HG03558 (cell line): ENCODE results near the gene NOL9.
"Not testable (repeated sequence)": the region's sequence is repeated elsewhere in the genome, so short reads cannot be mapped to it uniquely, and the experiment has no call there.

Experiments
- ATAC-seq: cut with Tn5 transposase; IDR thresholded peaks from one replicate; pipeline ENCODE4 v1.9.1; 2021; ENCODE audit warnings: moderate number of reproducible peaks; ENCODE audit not compliant: unreplicated experiment; ENCODE audit errors: extremely low read depth

Gene NOL9

DNA sequence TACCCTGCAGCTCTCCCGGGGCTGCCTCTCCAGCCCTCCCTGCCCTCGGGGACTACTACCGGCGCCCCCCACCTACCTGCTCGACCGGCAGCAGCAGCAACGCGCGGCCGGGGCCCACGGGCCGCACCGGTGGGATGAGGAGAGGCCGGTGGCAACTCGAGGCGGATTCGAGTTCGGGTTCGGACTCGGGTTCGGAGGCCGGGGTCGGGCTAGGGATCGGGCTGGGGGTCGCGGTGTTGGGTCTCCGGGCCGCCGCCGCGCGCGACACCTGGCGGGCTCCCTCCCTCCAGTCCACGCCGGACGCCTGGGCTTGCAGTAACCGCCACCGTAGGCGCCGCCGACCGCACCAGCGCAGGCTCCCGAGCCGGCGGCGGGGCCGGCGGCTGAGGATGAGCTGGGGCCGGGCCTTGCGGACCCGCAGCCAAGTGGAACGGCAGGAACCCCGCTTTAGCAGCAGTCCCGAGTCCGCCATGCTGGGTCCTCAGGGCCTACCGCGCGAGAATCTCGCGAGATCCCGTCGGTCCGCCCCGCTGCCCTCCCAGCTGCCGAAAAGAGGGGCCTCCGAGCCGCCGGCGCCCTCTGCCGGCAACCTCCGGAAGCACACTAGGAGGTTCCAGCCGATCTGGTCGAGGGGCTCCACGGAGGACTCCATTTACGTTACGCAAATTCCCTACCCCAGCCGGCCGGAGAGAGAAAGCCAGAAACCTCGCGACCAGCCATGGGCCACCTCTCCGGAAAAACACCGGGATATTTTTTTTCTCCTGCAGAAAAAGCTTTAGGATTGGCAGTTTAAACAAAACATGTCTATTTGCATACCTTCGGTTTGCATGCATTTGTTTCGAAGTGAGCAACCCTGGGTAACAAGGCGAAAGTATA lies at the start of gene NOL9:
NOL9 (minus strand) TSS at position 483 of the 876 bp plus-strand sequence; CDS start at position 472, 11 bp downstream.
- peak; percentile 59 for ATAC-seq

DNA sequence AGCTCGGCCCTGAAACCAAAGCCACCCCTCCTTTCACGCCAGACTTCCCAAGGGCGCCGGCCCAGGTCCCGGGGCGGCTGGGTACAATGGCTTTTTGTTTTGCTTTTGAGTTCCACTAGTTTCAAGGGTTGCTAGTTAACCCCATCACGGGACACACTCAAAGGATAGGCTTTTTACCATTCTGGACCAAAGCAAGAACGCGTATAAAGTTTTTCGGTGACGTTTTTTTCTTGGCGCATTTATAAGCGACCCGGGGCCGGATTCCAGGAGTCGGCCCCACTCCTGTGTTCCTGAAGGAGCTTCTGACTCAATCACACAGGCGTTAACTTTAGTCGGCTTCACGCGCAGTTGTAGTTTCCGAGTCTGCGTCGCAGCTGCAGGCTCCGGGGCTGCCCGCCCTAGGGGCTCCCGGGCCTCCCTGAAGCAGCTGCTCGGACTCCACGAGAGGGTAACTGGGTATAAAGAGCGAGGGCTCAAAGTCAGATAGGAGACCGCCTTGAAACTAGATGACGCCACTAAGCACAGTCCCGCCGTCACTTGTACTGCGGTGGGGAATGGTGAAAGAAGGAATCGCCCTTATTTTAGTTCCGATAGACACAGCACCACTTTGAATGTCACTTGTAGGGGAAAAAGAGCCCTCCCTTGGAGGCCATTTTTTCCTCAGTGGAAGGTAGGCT lies 49.1 kb upstream of the NOL9 start:
- peak; percentile 10 for ATAC-seq

DNA sequence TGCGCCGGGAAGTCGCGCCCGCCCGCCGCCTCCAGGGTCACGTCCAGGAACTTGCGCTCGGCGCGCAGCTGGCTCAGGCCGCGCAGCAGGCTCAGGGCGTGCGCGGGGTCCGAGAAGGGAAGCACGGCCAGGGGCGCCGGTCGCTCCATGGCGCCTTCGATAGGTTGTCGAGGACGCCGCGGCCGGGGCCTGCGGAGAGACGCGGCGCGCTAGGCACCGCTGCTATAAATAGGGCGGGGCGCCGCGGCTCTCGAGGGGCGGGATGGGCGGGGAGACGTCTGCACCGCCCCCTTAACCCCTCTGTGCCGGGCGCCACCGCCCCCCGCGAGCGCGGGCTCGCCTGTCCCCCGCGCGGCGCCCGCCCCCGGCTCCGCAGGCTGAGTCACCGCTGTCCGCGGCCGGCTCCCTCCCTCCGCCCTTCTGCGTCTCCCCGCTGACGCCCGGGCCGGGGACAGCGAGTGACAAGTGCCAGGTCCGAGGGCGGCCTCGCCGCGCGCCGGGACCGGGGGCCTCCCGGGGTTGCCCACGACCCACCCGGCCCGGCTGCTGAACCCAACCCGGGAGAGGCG lies 48.4 kb upstream of the NOL9 start, which contains the start of gene KLHL21:
KLHL21 (minus strand) TSS at position 201 of the 569 bp plus-strand sequence; CDS start at position 149, 52 bp downstream.
- peak; percentile 31 for ATAC-seq

DNA sequence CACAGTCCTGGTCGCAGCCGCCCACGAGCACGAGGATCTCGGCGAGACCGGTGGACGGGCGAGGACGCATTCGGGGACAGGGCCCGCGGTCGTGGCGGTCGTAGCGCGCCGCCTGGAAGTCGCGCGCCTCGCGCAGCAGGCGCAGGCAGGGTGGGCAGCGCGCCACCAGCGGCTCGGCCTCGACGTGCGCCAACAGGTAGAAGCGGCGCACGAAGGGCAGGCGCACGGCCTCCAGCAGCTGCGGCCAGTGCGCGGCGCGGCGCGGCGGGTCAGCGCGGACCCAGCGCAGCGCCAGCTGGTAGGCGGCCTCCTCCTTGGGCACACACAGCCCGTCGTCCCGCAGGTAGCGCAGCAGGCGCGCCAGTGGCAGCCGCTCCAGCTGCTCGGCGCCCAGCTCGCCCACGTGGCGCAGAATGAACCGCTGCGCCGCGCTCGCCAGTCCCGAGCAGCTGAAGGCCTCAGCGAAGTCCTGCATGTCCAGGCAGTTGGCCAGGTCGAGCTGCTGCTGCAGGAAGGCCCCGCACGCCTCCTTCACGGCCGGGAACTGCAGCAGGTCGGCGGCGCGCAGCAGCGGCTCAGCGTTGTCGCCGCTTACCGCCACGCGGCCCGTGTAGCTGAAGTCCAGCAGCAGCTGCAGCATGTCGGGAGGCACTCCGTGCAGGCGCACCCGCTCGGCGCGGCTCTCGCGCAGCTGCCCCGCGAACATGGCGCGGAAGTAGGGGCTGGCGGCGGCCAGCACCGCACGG lies 47.8 kb upstream of the NOL9 start:
- peak; percentile 14 for ATAC-seq

DNA sequence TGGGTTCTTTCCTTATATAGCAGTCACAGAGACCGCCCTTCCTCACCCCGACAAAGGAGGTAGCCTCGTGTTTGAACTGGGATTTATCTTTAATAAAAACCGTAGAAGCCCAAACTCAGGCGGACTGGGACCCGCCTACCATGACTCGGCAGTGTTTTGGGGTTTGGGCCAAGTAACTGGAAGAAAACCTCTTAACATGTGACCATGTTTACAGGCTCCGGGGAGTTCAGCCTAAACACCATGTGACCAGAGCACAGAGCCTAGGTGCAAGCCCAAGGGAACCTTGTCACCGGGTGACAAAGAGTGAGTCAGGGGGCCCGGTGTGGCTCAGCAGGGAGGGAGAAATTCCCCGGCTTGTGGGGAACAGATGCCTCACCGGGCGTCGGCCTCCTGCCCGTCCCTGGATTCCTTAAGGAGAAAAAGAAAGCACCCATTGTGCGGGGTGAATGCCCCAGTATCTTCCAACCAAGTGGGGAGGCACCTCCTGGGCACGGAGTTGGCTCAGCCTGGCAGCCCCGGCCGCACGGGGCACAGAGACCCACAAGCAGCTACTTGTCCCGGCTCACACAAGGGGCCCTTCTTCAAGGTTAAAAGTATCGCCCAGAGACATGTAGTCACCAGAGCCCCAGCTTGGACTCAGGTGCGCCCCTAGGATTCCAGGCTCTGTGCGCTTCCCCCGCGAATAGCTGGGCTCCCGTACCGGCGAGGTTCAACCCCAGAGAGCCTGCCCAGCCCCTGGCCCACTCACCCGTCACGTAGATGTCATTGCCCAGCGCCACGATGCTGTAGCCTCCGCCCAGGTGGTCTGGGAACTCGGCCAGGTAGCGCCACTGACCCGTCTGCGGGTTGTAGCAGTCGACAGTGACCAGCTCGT lies 47.0 kb upstream of the NOL9 start:
- ATAC-seq = no peak

DNA sequence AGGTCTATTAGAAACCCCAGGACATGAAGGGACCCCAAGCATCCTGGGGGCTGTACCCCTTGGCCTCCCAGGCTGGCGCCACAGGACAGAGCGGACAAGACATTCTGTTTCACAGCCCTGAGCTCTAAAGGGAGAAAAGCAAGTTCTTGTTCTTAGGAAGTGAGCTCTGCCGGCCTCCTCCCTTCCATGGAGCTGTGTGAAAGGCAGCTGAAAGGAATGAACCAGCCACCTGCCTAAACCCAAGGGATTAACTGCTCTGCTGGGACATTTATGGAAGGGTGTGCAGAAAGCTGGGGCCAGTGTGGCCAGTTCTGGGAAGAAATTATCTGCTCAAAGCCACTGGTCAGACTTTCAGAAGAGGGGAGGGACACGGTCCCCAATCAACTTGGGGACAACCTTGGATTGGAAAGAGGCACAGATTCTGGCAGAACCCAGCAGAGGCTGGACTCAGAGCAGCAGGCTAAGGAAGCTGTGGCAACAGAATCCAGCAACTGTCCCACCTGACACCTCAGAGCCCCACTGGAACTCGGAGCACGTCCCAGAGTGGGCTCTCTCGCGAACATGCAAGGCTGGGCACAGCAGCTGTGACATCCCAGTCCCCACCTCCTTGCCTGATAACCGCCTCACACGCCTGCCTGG lies 46.2 kb upstream of the NOL9 start:
- no peak for ATAC-seq

DNA sequence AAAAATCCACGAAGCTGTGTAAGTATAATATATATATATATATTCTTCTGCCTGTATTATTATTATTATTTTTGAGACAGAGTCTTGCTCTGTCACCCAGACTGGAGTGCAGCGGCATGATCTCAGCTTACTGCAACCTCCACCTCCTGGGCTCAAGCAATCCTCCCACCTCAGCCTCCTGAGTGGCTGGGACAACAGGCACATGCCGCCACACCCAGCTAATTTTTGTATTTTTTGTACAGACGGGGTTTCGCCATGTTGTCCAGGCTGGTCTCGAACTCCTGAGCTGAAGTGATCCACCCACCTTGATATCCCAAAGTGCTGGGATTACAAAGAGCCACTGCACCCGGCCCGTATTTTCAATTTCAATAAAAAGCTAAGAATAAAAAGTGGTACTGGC lies 45.7 kb upstream of the NOL9 start:
- not testable (repeated sequence) for ATAC-seq

DNA sequence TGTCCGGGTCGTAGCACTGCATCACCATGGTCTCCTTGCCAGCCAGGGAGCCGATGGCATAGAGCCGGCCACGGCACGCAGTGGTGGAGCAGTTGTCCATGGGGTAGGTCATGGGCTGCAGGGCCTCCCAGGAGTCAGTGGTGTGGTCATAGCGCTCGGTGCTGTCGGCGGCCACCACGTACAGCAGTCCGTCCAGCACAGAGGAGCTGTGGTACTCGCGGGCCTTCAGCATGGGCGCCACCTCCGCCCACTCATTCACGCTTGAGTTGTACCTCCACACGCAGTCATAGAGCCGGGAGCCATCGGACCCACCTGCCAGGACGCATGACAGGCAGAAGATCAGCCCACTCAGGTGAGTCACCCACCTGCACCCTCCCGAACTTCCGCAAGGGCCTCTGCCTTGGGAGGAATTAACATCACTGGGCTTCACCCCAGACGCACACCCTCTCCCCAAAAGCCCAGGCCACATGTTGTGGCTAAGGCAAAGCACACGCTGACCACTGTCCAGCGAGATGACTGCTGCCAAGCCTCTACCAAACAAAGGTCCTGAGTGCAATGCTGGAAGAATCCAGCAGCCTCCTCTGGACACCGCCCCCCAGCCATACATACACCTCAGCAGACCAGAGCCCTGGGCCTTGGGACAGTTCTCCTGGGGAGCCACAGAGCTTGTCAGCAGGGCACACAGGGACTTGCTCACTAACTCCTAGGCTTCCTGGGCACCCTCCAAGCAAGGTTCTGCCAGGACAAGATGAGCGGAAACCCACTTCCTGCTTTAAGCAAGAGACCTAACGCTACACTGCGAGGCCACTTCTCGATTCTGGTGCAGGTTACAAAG lies 45.0 kb upstream of the NOL9 start:
- ATAC-seq = no peak

DNA sequence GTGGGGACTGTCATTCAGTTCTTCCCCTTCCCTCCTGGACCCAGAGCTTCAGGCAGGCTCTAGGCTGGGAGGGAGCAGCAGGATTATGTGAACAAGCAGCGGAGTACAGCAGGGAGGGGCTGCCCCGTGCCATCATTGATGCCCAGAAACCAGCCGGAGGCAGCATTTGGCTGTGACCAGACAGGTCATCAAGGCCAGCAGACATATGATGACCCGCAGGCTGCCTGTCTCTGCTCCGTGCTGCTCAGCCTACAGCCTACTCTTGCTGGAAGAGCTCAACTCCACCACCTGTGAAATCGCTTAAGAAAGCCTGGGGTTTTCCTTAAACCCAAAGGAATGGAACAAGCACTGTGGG lies 43.4 kb upstream of the NOL9 start:
- no peak for ATAC-seq

DNA sequence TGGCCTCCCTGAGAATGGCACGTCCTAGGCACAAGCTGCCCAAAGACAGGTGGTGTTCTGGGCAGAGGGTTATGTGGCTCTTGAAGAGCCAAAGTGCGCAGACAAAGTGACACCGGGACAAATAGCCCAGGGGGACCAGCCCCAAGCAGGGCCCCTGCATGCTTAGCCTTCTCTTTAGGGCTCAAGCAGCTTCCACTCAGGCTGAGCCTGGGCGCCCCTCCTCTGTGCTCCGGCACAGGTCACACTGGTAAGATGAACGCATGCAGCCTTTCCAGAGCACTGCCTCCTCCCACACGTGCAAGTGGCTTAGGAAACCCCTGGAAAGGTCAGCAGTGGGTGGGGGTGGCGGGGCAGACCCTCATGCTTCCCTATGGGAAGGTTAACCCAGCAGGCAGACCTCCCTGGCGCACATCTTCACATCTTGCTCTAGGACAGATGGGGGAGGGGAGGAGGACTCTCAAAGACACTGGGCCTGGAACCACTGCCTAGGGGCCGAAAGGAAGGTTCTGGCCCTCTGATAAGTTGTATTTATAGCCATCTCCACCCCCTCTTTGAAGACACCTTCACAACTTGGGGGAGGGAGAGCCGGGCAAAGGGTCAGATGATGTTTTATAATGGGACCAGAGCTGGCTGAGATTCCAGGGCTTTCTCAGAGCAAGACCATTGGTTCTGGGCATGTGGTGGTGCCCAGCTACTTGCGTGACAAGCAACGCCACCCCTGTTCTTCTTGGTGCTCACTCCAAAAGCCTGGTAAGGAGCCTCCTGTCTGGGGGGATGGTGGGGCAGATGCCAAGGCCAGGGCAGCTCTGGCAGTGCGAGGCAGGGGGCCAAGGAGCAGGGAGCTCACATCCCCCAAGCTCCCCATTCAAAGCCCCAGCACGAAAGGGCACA lies 42.8 kb upstream of the NOL9 start:
- no peak for ATAC-seq

DNA sequence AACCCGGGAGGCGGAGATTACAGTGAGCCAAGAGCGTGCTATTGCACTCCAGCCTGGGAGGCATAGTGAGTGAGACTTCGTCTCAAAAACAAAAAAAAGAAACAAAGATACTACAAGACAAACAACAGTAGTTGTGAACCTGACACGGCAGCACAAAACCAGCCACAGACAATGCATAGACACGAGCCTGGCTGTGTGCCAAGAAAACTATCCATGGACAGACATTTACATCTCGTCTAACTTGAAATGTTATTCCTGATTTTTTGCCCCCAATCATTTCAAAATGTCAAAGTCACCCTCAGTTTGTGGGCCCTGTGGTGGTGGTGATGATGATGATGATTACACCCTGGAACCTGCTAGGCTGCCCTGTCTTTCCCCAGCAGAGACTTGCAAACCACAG lies 42.0 kb upstream of the NOL9 start:
- no peak for ATAC-seq

DNA sequence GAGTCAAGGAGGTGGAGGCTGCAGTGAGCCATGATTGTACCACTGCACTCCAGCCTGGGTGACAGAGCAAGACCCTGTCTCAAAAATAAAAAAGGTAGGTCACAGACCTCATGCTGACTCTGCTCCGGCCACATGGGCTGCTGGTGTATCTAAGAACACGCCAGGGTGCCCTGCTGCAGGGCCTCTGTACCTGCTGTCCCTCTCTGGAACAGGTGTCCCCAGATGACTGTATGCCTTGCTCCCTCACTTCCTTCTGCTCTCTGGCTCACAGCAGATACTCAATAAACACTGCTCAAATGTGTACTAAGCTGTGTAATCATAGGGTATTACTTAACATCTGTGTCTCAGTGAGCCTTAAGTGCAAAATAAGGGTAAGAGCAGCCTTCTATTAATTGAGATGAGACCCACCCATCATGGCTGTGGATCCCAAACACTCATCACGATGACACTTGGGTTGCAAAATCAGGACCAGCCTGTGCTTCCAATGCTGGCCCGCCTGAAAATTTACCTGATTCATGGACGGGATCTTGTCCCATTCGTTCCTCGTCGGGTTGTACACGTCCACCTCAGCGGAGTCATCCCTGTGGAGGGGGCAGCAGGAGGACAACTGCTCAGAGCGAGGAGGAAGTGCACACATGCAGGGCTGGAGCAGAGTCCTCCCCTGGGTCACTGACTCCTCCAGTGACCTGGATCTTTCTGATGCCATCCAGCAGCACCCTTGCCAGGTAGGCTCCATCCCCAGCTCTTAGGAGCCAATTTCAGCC lies 40.8 kb upstream of the NOL9 start:
- ATAC-seq = no peak

DNA sequence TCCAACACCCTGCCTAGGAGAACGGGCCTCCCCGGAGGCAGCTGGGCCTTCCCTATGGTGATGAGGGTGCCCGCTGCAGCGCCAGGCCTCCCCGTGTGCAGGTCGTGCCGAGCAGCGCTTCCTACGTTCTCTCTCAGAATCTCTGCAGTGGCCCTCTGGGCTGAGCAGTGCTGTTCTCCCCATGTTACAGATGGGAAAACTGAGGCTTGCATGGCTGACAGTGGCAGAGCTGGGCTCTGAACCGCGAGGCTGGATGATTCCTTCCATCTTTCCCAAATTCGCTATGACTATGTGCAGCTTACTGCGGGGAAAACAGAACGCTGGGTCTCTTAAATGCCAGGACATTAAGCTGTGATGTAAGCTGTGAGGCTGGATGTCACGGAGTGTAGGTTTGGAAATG lies 39.5 kb upstream of the NOL9 start:
- ATAC-seq = no peak

DNA sequence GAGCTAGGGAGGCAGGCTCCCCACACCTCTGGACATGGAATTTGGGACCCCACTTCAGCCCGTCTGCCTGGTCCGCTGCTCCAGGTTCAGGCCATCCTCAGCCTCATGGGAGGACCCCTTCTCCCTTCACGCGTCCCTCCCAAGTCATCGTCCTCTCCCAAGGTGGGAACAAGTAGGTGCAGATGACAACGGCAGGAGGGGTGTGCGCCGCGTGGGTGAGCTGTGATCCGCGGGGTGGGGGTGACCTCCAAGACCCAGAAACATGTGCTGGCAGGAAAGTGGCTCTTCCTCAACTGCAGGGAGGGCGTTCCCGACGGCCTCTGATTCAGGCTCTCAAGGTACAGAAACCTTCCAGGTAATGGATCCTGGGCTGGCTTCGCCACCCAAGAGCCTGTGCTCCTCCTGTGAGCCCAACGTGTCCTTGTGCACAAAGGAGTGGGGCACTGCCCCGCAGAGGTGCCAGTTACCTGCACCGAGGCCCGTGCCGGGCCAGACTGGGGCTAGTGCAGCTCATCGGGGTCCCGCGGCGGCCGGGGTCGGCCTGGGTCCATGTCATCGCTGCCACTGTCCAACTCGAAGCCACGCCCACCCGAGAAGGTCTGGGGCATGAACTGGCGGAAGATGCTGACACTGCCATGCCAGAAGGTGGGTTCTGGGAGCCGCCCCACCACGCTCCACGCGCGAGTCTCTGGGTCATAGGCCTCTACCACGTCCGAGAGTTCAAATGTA lies 38.7 kb upstream of the NOL9 start:
- ATAC-seq = no peak

DNA sequence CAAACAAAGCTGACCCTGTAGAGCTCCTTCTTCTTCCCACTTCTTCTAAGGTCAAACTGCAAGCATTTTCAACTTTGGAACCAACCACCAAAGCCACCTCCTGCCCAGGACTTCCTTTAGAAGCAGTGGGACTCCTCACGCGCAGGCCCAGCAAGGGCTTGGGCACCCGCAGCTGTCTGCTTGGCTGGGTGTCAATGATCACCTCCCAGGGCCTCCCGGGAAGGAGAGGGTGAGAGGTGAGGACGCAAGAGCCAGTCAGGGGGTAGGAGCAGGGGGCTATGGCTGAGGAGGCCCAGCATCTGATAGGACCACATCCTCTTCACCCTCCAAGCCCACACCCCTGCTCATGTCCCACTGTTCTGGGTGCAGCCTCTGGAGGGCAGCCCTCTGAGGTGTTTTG lies 38.1 kb upstream of the NOL9 start:
- ATAC-seq = no peak

DNA sequence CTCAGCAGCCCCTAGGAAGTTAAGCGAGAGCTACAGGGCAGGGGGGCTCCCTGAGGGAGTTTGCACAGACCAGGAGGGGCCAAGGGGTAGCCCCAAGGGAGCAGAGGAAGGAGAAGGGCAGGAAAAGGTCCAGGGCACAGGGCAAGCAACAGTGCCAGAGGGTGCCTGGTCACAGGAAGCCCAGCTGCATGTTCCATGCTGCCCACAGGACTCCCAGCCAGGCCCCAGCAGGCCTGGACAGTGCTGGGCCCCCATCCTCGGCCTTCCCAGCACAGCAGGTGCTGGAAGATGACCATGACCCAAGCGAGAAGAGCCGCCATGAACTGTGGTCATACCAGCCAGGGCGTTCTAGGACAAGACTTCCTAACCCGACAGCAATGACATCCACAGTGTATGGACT lies 37.3 kb upstream of the NOL9 start:
- no peak for ATAC-seq
